ENCODE results near the gene MAD1L1.

MAD1L1 gene

DNA sequence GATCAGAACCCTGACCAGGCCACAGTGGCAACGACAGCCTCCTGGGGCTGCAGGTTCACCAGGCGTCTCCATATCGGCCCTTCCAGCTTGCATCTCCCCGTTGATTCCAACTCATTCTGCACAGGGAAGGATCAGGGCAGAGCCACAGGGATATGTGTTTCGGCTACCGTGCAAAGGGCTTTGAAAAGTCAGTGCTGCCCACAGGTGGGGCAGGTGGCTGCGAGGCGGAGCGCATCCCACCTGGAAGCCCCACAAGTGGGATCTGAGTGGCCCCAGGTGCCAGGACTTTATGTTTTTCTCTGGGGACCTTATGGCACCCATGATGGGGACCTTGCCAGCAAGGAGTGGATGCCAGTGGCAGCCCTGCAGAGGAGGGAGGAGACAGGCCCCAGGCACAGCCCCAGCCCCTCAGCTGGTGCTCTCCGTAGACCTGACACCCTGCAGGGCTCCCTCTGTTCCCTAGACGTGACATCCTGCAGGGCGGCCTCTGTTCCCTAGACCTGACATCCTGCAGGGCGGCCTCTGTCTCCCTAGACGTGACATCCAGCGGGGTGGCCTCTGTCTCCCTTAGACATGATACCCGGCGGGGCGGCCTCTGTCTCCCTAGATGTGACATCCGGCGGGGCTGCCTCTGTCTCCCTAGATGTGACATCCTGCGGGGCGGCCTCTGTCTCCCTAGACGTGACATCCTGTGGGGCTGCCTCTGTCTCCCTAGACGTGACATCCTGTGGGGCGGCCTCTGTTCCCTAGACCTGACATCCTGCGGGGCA lies 373.3 kb downstream of the MAD1L1 start:
- no peak overlapping the region for H3K9ac ChIP-seq (ENCODE audit: low read depth, low read length)
- no peaks in the 10 kb centered on the region for H3K36me3 ChIP-seq (ENCODE audit: control insufficient read depth, insufficient read depth, low read length)
- H3K9me3 ChIP-seq (ENCODE audit: control insufficient read depth, insufficient read depth, low read length), result no peaks in the 10 kb centered on the region
- no peaks in the 10 kb centered on the region for H3K27me3 ChIP-seq (ENCODE audit: control insufficient read depth, insufficient read depth, low read length)
- H3K4me1 ChIP-seq (ENCODE audit: control insufficient read depth, insufficient read depth, low read length), result no peaks in the 10 kb centered on the region
- no peak overlapping the region for H3K4me3 ChIP-seq (ENCODE audit: low read depth, low read length)

DNA sequence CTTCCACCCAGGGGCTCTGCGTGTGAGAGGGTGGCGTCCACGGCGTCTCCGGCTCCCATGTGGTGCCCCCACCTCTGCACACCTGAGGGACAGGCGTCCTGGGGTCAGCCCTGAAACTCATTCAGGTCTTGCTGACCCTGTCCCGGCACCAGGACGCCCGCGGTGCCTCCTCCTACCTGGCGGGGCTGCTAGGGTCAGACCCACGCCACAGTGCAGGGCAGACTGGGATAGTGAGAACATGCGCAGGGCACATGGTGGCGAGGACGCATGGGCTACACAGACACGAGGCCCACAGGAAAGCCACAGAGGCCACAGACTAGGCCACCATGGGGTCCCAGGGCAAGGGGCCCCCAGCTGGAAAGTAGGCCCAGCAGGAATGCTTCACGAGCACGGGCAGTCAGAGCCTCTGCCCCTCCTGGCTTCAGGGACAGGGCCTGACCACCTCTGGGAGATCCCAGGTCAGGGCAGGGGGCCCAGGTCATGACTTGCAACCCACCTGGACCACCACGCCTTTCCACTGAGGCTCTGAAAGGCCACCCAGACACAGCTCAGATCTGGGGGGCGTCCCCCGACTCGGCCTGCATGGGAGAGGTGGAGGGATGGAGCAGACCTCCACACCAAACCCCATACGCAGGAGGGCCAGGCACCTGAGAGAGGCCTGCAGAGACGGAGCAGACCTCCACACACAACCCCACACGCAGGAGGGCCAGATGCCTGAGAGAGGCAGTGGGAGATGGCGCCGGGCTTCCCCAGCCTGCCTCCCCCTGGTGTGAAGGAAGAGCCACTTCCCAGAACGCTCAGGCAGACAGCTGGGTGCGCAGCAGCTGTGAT lies 374.1 kb downstream of the MAD1L1 start:
- Histone ChIP-seq H3K27me3 (ENCODE audit: control insufficient read depth, insufficient read depth, low read length) (no peaks in the 10 kb centered on the region), H3K9me3 (ENCODE audit: control insufficient read depth, insufficient read depth, low read length) (no peaks in the 10 kb centered on the region), H3K4me3 (ENCODE audit: low read depth, low read length) (no peak overlapping the region), H3K4me1 (ENCODE audit: control insufficient read depth, insufficient read depth, low read length) (no peaks in the 10 kb centered on the region), H3K36me3 (ENCODE audit: control insufficient read depth, insufficient read depth, low read length) (no peaks in the 10 kb centered on the region), H3K9ac (ENCODE audit: low read depth, low read length) (peak overlapping the region; percentile 24)

DNA sequence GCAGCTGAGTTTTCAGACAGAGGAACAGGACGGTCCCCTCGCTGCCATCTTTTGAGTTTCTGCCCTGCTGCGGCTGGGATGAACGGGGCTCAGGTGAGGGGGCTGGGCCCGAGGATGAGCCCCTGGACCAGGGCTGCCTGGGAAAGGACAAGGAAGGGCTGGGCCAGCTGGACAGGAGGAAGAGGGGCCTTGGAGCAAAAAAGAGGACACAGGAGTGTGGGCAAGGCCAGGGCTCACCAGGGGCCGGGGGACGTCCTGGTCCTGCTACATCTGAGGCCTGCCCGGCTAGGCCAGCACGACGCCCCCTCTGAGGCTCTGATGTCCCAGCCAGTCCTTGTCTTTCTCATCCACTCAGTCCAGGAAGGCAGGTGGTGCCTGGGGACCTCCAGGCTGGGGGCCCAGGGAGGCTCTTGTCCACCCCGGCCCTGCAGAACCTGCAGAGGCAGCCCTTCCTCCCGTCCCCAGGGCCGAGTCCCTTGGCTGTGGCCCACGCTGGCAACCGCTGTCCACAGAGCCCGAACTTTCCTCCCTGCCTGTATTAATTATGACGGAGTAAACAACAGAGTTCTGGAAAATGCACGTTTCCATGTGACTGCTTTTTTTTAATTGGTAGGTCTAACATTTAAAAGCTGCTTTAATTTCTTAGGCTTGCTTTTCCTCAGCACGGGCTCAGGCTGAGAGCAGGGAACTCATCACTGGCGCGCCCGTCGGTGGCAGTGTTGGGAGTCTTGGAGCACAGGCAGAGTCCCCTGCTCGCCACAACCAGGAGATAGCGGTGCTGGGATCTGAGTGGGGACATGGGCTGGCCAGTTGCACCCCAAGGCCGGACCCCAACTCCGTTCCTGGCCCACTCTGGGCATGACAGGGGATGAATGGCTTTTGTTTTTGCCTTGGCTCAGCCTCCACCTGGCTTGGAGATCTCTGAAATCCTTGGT lies 375.0 kb downstream of the MAD1L1 start:
- H3K36me3 ChIP-seq (ENCODE audit: control insufficient read depth, insufficient read depth, low read length), result no peaks in the 10 kb centered on the region
- peak overlapping the region; percentile 24 for H3K9ac ChIP-seq (ENCODE audit: low read depth, low read length)

DNA sequence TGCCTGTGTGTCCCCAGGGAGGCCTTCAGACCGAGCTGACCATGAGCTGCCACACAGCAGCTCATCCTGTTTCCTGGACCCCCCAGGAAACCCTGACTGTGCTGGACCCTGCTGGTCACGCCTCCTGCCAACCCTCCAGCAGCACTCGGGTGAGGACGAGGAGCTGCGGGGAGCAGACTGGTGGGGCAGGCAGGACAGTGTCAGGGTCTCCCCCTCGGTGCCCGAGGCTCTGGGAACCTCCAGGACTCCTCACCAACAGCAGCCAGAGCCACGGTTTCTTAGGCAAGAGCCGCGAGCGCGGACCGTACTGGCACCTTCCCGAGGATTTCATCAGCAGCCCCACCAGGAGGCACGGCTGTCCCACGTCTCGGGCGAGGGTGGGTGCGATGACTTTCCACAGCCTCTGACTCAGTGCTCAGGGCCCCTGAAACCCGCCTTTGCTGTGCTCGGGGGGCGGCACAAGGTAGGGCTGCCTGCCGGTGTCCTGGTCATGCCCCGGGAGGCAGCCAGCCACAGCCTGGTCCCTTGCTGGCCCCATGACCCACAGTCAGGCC lies 375.8 kb downstream of the MAD1L1 start:
- Histone ChIP-seq H3K9ac (ENCODE audit: low read depth, low read length) (peak overlapping the region; percentile 47), H3K36me3 (ENCODE audit: control insufficient read depth, insufficient read depth, low read length) (no peaks in the 10 kb centered on the region), H3K9me3 (ENCODE audit: control insufficient read depth, insufficient read depth, low read length) (no peaks in the 10 kb centered on the region), H3K27me3 (ENCODE audit: control insufficient read depth, insufficient read depth, low read length) (no peaks in the 10 kb centered on the region), H3K4me3 (ENCODE audit: low read depth, low read length) (no peak overlapping the region), H3K4me1 (ENCODE audit: control insufficient read depth, insufficient read depth, low read length) (no peaks in the 10 kb centered on the region)

More for the DNA sequence above, 375.0 kb downstream of the MAD1L1 start:
- H3K27me3 ChIP-seq (ENCODE audit: control insufficient read depth, insufficient read depth, low read length), result no peaks in the 10 kb centered on the region
- H3K9me3 ChIP-seq (ENCODE audit: control insufficient read depth, insufficient read depth, low read length), result no peaks in the 10 kb centered on the region
- H3K4me3 ChIP-seq (ENCODE audit: low read depth, low read length), result no peak overlapping the region
- H3K4me1 ChIP-seq (ENCODE audit: control insufficient read depth, insufficient read depth, low read length), result no peaks in the 10 kb centered on the region

DNA sequence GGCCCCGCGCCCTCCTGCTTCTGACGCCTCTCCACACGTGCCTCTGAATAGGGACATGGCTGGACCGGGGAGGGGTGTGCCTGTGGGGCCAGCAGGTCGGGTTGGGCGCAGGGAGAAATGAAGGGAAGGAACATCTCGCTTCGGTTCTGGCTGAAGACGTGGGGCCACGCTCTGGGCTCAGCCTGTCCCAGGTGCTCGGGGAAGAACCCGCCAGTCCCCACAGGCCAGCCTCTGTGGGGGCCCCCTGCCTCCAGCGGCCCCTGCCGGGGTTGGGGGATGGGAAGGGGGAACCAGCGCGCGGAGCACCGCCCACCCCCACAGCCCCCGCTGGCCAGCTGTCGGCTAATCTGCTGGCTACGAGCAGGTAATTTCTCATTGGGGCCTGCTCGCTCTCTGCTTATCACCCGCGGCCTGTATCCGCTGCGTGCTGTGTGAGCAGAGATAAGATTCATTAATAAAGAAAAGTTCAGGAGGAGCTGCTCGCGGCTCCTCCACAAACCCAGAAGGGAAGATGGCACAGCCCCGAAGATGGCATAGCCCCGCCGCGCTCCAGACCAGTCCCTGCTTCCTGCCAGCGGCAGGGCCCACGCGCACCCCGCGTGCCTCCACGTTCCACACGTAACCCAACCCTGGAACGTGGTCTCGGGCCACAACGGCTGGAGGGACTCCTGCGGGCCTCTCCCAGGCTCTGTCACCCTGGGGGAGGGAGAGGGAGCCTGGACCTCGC lies 376.4 kb downstream of the MAD1L1 start:
- Histone ChIP-seq H3K27me3 (ENCODE audit: control insufficient read depth, insufficient read depth, low read length) (no peaks in the 10 kb centered on the region), H3K4me1 (ENCODE audit: control insufficient read depth, insufficient read depth, low read length) (no peaks in the 10 kb centered on the region), H3K9me3 (ENCODE audit: control insufficient read depth, insufficient read depth, low read length) (no peaks in the 10 kb centered on the region), H3K4me3 (ENCODE audit: low read depth, low read length) (no peak overlapping the region), H3K36me3 (ENCODE audit: control insufficient read depth, insufficient read depth, low read length) (no peaks in the 10 kb centered on the region), H3K9ac (ENCODE audit: low read depth, low read length) (peak overlapping the region; percentile 47)

DNA sequence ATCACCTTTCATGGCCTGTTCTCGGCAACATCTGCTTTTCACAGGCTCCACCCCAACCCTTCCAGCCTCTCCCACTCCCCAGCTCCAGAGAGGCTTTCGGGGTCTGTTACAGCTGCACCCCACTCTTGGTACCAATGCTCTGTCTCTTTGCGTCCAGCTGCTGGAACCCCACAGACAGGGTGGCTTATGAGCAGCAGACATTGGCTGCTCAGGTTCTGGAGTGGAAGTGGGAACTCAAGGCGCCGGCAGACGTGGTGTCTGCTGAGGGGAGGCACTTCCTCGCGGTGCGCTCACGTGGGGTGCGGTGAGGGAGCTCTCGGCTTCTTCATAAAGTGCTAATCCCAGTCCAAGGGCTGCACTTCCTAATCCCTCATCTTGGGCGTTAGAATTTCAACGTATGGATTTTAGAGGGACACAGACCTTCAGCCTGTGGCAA lies 377.0 kb downstream of the MAD1L1 start:
- no peak overlapping the region for H3K4me3 ChIP-seq (ENCODE audit: low read depth, low read length)
- H3K27me3 ChIP-seq (ENCODE audit: control insufficient read depth, insufficient read depth, low read length), result no peaks in the 10 kb centered on the region
- no peaks in the 10 kb centered on the region for H3K9me3 ChIP-seq (ENCODE audit: control insufficient read depth, insufficient read depth, low read length)
- no peak overlapping the region for H3K9ac ChIP-seq (ENCODE audit: low read depth, low read length)
- H3K36me3 ChIP-seq (ENCODE audit: control insufficient read depth, insufficient read depth, low read length), result no peaks in the 10 kb centered on the region
- no peaks in the 10 kb centered on the region for H3K4me1 ChIP-seq (ENCODE audit: control insufficient read depth, insufficient read depth, low read length)

DNA sequence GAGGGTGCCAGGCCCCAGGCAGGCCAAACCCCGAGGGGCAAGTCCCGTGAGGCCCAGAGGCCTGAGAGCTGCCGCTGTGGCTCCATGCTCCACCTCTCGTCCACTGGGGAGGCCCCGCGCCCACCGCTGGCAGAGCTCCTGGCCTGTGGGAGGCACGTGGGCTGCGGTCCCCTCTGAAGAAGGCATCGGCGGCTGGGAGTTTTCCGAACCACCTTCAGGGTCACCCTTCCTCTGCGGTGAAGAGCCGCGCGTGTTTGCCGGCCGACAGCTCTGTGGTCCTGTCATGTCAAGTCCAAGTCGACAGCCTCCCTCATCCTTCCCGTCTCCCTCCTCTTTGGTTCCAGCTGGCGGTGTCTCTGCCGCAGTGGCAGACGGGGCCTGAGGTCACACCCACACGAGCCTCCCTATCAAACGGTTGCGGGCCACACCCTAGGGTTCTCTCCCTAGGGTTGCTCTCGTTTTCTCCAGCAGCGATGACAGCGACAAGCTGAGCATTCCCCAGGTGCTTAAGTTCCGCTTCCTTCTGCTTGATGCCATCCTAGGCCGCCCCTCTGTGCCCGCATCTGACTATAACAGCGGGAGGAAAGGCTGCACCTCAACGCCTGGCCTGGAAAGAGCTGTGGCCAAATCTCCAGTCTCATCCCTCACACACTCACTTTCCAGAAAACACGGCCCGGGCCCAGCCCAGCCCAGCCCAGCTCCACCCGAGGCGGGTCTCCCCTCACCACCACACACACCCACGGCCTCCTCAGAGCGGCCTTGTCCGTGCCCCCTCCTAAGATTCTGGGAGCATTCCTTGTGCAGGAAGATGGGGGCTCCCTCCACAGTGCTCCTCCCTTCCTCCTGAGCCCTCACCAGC lies 377.6 kb downstream of the MAD1L1 start:
- Histone ChIP-seq H3K27me3 (ENCODE audit: control insufficient read depth, insufficient read depth, low read length) (no peaks in the 10 kb centered on the region), H3K36me3 (ENCODE audit: control insufficient read depth, insufficient read depth, low read length) (no peaks in the 10 kb centered on the region), H3K4me1 (ENCODE audit: control insufficient read depth, insufficient read depth, low read length) (no peaks in the 10 kb centered on the region), H3K9me3 (ENCODE audit: control insufficient read depth, insufficient read depth, low read length) (no peaks in the 10 kb centered on the region), H3K4me3 (ENCODE audit: low read depth, low read length) (no peak overlapping the region), H3K9ac (ENCODE audit: low read depth, low read length) (no peak overlapping the region)

DNA sequence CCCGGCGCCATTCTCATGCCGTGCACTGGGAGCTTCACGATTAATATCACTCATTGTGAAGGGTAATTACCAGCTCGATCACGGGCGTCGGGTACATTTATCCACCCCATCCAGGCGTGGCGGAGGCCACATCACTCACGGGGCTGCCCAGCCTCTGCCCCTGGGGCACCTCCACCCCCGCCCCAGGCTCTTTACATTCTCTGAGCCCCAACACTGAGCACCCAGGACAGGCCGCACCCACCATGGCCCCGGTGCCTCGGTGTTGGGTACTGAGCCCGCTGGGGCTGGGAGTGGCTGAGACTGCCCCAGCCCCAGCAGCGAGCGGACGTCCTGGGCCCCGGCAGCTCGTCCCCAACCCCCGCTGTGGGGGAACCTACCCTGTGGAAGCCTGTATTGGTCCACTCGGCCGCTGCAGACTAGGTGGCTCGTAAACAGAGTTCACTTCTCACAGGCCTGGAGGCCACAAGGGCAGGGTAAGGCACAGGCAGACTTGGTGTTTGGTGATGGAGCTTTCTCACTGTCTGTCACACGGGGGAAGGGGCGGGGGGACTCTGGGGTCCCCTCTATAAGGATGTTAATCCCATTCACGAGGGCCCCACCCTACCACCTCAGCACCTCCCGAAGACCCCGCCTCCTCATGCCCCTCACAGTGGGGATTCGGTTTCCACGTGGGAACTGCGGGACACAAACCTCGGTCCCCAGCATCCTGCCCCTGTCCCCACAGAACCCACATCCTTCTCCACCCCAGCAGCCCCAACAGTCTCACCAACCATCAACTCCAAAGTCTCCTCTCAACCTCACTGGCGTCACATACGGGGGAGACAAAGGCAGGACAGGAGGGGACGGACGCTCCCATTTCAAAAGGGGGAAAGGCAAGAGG lies 378.5 kb downstream of the MAD1L1 start:
- H3K36me3 ChIP-seq (ENCODE audit: control insufficient read depth, insufficient read depth, low read length), result no peaks in the 10 kb centered on the region
- H3K4me3 ChIP-seq (ENCODE audit: low read depth, low read length), result no peak overlapping the region
- H3K9ac ChIP-seq (ENCODE audit: low read depth, low read length), result no peak overlapping the region
- H3K9me3 ChIP-seq (ENCODE audit: control insufficient read depth, insufficient read depth, low read length), result no peaks in the 10 kb centered on the region
- H3K4me1 ChIP-seq (ENCODE audit: control insufficient read depth, insufficient read depth, low read length), result no peaks in the 10 kb centered on the region
- no peaks in the 10 kb centered on the region for H3K27me3 ChIP-seq (ENCODE audit: control insufficient read depth, insufficient read depth, low read length)

DNA sequence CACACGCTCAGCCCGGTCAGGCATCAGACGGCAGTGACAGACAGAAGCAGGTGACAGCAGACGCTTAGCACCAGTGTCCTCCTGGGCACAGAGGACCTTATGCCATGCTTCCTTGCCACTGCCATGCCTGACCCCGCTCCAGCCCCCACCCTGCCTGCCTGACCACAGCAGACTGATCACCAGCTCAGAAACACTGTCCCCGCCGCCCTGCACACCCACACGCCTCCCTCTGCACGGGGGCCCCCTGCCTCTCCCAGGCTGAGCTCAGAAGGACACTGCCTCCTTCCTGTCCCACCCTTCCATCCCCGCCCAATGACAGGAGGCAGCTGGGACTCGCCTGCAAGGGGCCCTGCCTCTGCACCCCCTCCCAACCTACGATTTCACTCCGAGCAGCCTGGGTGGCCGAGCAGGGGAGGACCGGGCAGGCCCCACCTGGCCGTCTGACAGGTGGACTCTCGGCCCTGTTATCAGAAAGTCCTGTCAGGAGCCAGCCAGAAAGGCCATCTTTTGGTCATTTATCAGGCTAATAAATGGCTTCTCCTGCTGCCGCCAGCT lies 379.2 kb downstream of the MAD1L1 start:
- Histone ChIP-seq H3K9me3 (ENCODE audit: control insufficient read depth, insufficient read depth, low read length) (no peaks in the 10 kb centered on the region), H3K36me3 (ENCODE audit: control insufficient read depth, insufficient read depth, low read length) (no peaks in the 10 kb centered on the region), H3K9ac (ENCODE audit: low read depth, low read length) (no peak overlapping the region), H3K4me1 (ENCODE audit: control insufficient read depth, insufficient read depth, low read length) (no peaks in the 10 kb centered on the region), H3K27me3 (ENCODE audit: control insufficient read depth, insufficient read depth, low read length) (no peaks in the 10 kb centered on the region), H3K4me3 (ENCODE audit: low read depth, low read length) (no peak overlapping the region)
